Measurements from ENCODE around the gene ABR.
"Not testable (repeated sequence)": the region's sequence is repeated elsewhere in the genome, so short reads cannot be mapped to it uniquely, and the experiment has no call there.

Gene ABR

DNA sequence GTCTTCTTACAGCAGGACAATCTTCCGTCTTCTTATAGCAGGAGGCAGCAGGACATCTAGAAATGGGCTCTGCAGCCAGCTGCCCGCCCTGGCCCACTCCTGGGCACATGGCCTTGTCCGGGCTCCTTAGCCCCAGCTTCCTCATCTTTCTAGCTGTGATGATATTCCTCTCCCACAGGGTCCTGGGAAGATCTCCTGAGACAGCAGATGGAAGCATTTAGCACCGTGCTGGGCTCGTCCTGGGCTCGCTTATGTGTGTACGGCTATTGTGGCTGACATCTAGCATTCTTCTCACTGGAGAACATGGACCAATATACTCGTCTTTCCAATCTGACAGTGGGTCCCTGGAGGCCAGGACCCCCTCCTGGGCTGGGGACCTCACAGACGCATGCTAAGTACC, 134.3 kb downstream of the ABR start:
- no peak for TF ChIP-seq MYC (IDR thresholded peaks at IDR 0.05; ENCODE audit: low read depth, low read length)
- TF ChIP-seq, protein P1, sequence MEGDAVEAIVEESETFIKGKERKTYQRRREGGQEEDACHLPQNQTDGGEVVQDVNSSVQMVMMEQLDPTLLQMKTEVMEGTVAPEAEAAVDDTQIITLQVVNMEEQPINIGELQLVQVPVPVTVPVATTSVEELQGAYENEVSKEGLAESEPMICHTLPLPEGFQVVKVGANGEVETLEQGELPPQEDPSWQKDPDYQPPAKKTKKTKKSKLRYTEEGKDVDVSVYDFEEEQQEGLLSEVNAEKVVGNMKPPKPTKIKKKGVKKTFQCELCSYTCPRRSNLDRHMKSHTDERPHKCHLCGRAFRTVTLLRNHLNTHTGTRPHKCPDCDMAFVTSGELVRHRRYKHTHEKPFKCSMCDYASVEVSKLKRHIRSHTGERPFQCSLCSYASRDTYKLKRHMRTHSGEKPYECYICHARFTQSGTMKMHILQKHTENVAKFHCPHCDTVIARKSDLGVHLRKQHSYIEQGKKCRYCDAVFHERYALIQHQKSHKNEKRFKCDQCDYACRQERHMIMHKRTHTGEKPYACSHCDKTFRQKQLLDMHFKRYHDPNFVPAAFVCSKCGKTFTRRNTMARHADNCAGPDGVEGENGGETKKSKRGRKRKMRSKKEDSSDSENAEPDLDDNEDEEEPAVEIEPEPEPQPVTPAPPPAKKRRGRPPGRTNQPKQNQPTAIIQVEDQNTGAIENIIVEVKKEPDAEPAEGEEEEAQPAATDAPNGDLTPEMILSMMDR (IDR thresholded peaks at IDR 0.05; ENCODE audit: low read depth, low read length), result no peak
- TF ChIP-seq, protein P2, sequence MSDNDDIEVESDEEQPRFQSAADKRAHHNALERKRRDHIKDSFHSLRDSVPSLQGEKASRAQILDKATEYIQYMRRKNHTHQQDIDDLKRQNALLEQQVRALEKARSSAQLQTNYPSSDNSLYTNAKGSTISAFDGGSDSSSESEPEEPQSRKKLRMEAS (IDR thresholded peaks at IDR 0.05; ENCODE audit: low read depth, low read length), result no peak
- no peak for TF ChIP-seq POLR2A (IDR thresholded peaks at IDR 0.05; ENCODE audit: extremely low read depth, insufficient read length)

DNA sequence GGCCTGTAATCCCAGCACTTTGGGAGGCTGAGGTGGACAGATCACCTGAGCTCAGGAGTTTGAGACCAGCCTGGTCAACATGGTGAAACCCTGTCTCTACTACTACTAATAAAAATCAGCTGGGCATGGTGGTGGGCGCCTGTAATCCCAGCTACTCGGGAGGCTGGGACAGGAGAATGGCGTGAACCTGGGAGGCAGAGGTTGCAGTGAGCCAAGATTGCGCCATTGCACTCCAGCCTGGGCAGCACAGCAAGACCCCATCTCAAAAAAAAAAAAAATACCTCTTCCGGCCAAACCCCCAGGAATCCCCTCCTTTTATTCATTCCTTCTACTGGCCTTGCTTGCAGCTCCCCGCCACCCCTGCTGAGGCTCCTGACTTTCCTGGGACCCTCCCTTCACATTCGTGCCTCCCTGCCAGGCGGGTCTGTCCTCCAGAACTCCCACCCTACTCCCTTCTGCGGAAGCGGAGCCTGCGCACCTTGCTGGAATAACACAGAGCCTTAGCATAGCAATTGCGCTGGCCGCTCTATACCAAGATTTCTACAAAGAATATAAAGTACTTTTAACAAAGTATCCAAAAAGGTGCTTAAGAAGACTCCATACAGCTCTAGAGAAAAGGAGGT, 135.3 kb downstream of the ABR start:
- not testable (repeated sequence) for H3K4me3 ChIP-seq (ENCODE audit: low read depth, low read length); DNase-seq (ENCODE audit: low read depth)

More for the DNA sequence above, 134.3 kb downstream of the ABR start:
- no peak for DNase-seq (ENCODE audit: low read depth)
- no peak overlapping the region for H3K4me3 ChIP-seq (ENCODE audit: low read depth, low read length)

DNA sequence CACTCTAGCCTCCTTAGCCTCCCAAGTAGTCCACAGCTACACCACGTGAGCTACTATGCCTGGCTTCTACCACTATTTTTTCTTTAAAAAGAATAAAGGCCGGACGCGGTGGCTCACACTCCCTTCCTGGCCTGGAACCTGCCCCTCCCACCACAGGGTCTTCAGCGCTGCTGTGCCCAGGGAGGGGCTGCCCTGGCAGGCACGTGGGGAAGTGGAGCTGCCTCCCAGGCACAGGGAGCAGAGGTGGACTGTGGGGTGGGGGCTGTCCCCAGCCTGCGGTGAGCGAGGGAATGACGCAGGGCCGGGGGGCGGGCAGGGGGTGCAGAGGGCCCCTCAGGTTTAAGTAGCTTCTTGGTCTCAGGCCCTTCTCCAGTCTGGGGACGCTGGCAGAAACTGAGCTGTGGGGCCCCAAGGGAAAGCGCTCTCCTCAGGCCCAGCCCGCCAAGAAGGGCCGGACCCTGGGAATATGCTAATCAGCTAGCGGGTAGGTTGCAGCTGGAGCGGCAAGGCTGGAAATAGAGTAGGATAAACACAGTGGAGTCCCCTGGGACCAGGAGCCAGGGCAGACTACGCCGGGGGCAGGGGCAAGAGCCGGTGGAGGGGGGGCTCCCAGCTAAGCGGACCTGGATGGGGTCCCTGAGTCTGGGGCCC, 136.1 kb downstream of the ABR start:
- no peak overlapping the region for H3K4me3 ChIP-seq (ENCODE audit: low read depth, low read length)

DNA sequence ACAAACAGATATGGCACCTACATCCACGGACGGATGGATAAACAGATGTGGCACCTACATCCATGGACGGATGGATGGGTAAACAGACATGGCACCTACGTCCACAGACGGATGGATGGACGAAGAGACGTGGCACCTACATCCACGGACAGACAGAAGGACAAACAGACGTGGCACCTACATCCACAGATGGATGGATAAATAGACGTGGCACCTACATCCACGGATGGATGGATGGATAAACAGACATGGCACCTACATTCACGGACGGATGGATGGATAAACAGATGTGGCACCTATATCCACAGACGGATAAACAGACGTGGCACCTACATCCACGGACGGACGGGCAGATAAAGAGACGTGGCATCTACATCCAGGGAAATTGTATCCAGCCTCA, 137.3 kb downstream of the ABR start:
- no peak overlapping the region for H3K4me3 ChIP-seq (ENCODE audit: low read depth, low read length)
- no peak for TF ChIP-seq POLR2A (IDR thresholded peaks at IDR 0.05; ENCODE audit: extremely low read depth, insufficient read length)
- TF ChIP-seq MYC (IDR thresholded peaks at IDR 0.05; ENCODE audit: low read depth, low read length), result no peak
- TF ChIP-seq, protein P1 (IDR thresholded peaks at IDR 0.05; ENCODE audit: low read depth, low read length), result no peak
- TF ChIP-seq, protein P2 (IDR thresholded peaks at IDR 0.05; ENCODE audit: low read depth, low read length), result no peak
- no peak for DNase-seq (ENCODE audit: low read depth)

More for the DNA sequence above, 136.1 kb downstream of the ABR start:
- no peak for TF ChIP-seq POLR2A (IDR thresholded peaks at IDR 0.05; ENCODE audit: extremely low read depth, insufficient read length)
- TF ChIP-seq, protein P1 (IDR thresholded peaks at IDR 0.05; ENCODE audit: low read depth, low read length), result no peak
- no peak for TF ChIP-seq MYC (IDR thresholded peaks at IDR 0.05; ENCODE audit: low read depth, low read length)
- DNase-seq (ENCODE audit: low read depth), result no peak

DNA sequence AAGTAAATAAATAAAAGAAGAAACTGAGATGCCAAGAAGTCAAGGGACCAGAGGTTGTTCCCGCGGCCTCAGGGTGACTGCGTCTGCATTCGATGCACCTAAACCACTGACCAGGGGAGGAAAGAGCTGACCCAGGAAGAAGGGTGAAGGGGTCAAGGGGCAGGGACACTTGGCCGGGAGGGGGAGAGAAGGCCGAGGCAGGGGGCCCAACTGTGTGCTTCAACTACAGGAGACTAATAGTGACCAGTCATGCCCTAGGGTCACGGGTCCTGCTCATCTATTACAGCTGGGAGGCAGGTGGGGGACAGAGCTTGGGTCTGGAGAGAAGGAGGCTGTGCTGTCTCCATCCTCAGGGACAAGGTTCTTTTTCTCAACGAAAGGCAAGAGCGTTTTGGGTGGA, 138.0 kb downstream of the ABR start:
- DNase-seq (ENCODE audit: low read depth), result no peak
- no peak overlapping the region for H3K4me3 ChIP-seq (ENCODE audit: low read depth, low read length)
- TF ChIP-seq, protein P2 (IDR thresholded peaks at IDR 0.05; ENCODE audit: low read depth, low read length), result no peak
- TF ChIP-seq POLR2A (IDR thresholded peaks at IDR 0.05; ENCODE audit: extremely low read depth, insufficient read length) (no peak), MYC (IDR thresholded peaks at IDR 0.05; ENCODE audit: low read depth, low read length) (no peak)
- TF ChIP-seq, protein P1 (IDR thresholded peaks at IDR 0.05; ENCODE audit: low read depth, low read length), result no peak

DNA sequence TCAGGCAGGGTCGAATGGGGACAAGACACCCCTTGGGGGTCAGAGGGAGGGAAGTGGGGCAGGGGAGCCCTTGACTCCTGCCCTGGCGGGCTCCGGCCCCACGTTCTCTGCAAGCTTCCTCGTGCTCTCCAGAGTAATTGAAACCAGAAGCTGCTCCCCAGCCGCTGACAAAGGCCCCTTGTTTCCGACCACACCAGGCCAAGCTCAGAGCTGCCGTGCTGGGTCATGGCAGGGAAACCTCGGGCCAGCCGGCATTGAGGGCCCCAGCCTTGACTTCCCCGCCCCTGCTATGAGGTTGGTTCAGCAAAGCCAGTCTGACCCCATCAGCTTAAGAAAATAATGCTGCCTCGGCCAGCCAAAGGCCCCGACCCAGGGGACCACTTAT, 139.6 kb downstream of the ABR start:
- TF ChIP-seq MYC (IDR thresholded peaks at IDR 0.05; ENCODE audit: low read depth, low read length) (no peak), POLR2A (IDR thresholded peaks at IDR 0.05; ENCODE audit: extremely low read depth, insufficient read length) (no peak)
- TF ChIP-seq, protein P1 (IDR thresholded peaks at IDR 0.05; ENCODE audit: low read depth, low read length), result no peak
- TF ChIP-seq, protein P2 (IDR thresholded peaks at IDR 0.05; ENCODE audit: low read depth, low read length), result no peak
- no peak for DNase-seq (ENCODE audit: low read depth)
- H3K4me3 ChIP-seq (ENCODE audit: low read depth, low read length), result no peak overlapping the region

Data from NB4 (cell line).